IgD-negative memory B cell (primary cell): ENCODE results near the gene ASB2. TPM values are rescaled to one million over a fixed set of nuclear protein-coding genes. Genes with fewer than 3 reads are reported as not detected.

ENCODE experiments used
- H3K27ac Mint-ChIP-seq, 3 donors: one replicate each; pipeline ENCODE4 v1.8.0; 2020 to 2022; ENCODE audit warnings: mild to moderate bottlenecking in 3 of 3, mixed read lengths in 3 of 3, moderate library complexity in 1 of 3
- H3K27me3 Mint-ChIP-seq: one replicate; pipeline ENCODE4 v1.8.0; 2021; ENCODE audit warnings: mixed read lengths
- H3K36me3 Mint-ChIP-seq: one replicate; pipeline ENCODE4 v1.8.0; 2020; ENCODE audit warnings: mild to moderate bottlenecking, mixed read lengths
- H3K4me1 Mint-ChIP-seq, 3 donors: one replicate each; pipeline ENCODE4 v1.8.0; 2020 to 2022; ENCODE audit warnings: mixed read lengths in 3 of 3, mild to moderate bottlenecking in 1 of 3
- H3K4me3 Mint-ChIP-seq, 4 donors: one replicate each; pipeline ENCODE4 v1.8.0; 2020 to 2022; ENCODE audit warnings: mild to moderate bottlenecking in 4 of 4, mixed read lengths in 4 of 4, moderate library complexity in 3 of 4
- H3K9me3 Mint-ChIP-seq, 3 donors: one replicate each; pipeline ENCODE4 v1.8.0; 2020 to 2021; ENCODE audit warnings: mixed read lengths in 3 of 3, mild to moderate bottlenecking in 1 of 3
- polyA plus RNA-seq: library from polyadenylated mRNA; unstranded; fragments of 300-500 nt; fragmentation: Illumina TruSeq; gene quantifications from one replicate; pipeline ENCODE4 v1.2.3, GENCODE V29; 2021

ASB2 gene
- polyA plus RNA-seq: 3.8 TPM

GRCh38 chr14:93976477-93977057 is at the start of gene ASB2:
ASB2 (minus strand) TSS chr14:93976570; CDS start chr14:93964539, 12,031 bp downstream.
- peak within 1 kb of the TSS in 2 of 3 donors; percentile 6 to 47 for H3K27ac Mint-ChIP-seq
- peaks cover 4% of the 10 kb centered on the region for H3K36me3 Mint-ChIP-seq
- peaks cover 0 to 7% (median 0%) of the 10 kb centered on the region in 3 donors for H3K9me3 Mint-ChIP-seq
- H3K4me1 Mint-ChIP-seq: peaks cover 23 to 31% (median 24%) of the 10 kb centered on the region in 3 donors
- H3K4me3 Mint-ChIP-seq: peak within 1 kb of the TSS; percentile 15 to 84 (median 66)
- H3K27me3 Mint-ChIP-seq: peaks cover 29% of the 10 kb centered on the region

- peaks cover 23% of the 10 kb centered on the region for H3K27me3 Mint-ChIP-seq
- peaks cover 3% of the 10 kb centered on the region for H3K36me3 Mint-ChIP-seq
- H3K4me1 Mint-ChIP-seq: peaks cover 6 to 9% (median 6%) of the 10 kb centered on the region in 3 donors
- no peak overlapping the region for H3K27ac Mint-ChIP-seq
- H3K9me3 Mint-ChIP-seq: no peaks in the 10 kb centered on the region
- peak overlapping the region; percentile 57 to 94 (median 88) for H3K4me3 Mint-ChIP-seq
Observed at GRCh38 chr14:94025720-94026119, 49.4 kb upstream of the ASB2 start.

- Mint-ChIP-seq H3K9me3 (no peaks in the 10 kb centered on the region), H3K4me3 (no peak overlapping the region), H3K27me3 (peaks cover 23% of the 10 kb centered on the region), H3K36me3 (peaks cover 3% of the 10 kb centered on the region), H3K27ac (no peak overlapping the region), H3K4me1 (peaks cover 6 to 9% (median 6%) of the 10 kb centered on the region in 3 donors)
Observed at GRCh38 chr14:94024549-94024948, 48.2 kb upstream of the ASB2 start.

GRCh38 chr14:94022532-94023411 is 46.4 kb upstream of the ASB2 start:
- H3K27me3 Mint-ChIP-seq: peaks cover 23% of the 10 kb centered on the region
- H3K4me3 Mint-ChIP-seq: no peak overlapping the region
- H3K36me3 Mint-ChIP-seq: no peaks in the 10 kb centered on the region
- H3K27ac Mint-ChIP-seq: peak overlapping the region in 1 of 3 donors; percentile 47
- peaks cover 6 to 7% (median 6%) of the 10 kb centered on the region in 3 donors for H3K4me1 Mint-ChIP-seq
- H3K9me3 Mint-ChIP-seq: no peaks in the 10 kb centered on the region

- H3K4me3 Mint-ChIP-seq: no peak overlapping the region
- no peaks in the 10 kb centered on the region for H3K9me3 Mint-ChIP-seq
- H3K36me3 Mint-ChIP-seq: no peaks in the 10 kb centered on the region
- H3K27me3 Mint-ChIP-seq: peaks cover 23% of the 10 kb centered on the region
- H3K4me1 Mint-ChIP-seq: peaks cover 6 to 7% (median 6%) of the 10 kb centered on the region in 3 donors
- no peak overlapping the region for H3K27ac Mint-ChIP-seq
Observed at GRCh38 chr14:94021416-94022157, 45.2 kb upstream of the ASB2 start.

- no peak overlapping the region for H3K27ac Mint-ChIP-seq
- H3K4me1 Mint-ChIP-seq: peaks cover 3 to 5% (median 3%) of the 10 kb centered on the region in 3 donors
- no peak overlapping the region for H3K4me3 Mint-ChIP-seq
- no peaks in the 10 kb centered on the region for H3K36me3 Mint-ChIP-seq
- H3K27me3 Mint-ChIP-seq: peaks cover 22% of the 10 kb centered on the region
- H3K9me3 Mint-ChIP-seq: no peaks in the 10 kb centered on the region
Observed at GRCh38 chr14:94021001-94021400, 44.6 kb upstream of the ASB2 start.

- Mint-ChIP-seq H3K27ac (no peak overlapping the region), H3K36me3 (no peaks in the 10 kb centered on the region), H3K4me3 (no peak overlapping the region), H3K9me3 (no peaks in the 10 kb centered on the region), H3K4me1 (peaks cover 0 to 1% (median 0%) of the 10 kb centered on the region in 3 donors), H3K27me3 (peaks cover 24% of the 10 kb centered on the region)
Observed at GRCh38 chr14:94020267-94020666, 43.9 kb upstream of the ASB2 start.

GRCh38 chr14:94019329-94019728 is 43.0 kb upstream of the ASB2 start:
- Mint-ChIP-seq H3K27me3 (peaks cover 19% of the 10 kb centered on the region), H3K36me3 (peaks cover 2% of the 10 kb centered on the region), H3K4me3 (no peak overlapping the region), H3K27ac (no peak overlapping the region), H3K9me3 (no peaks in the 10 kb centered on the region), H3K4me1 (peaks cover 0 to 1% (median 0%) of the 10 kb centered on the region in 3 donors)

- Mint-ChIP-seq H3K9me3 (no peaks in the 10 kb centered on the region), H3K27ac (no peak overlapping the region), H3K4me1 (peaks cover 0 to 1% (median 0%) of the 10 kb centered on the region in 3 donors), H3K27me3 (peaks cover 17% of the 10 kb centered on the region), H3K4me3 (no peak overlapping the region), H3K36me3 (peaks cover 2% of the 10 kb centered on the region)
Observed at GRCh38 chr14:94018308-94018707, 41.9 kb upstream of the ASB2 start.

- Mint-ChIP-seq H3K4me3 (no peak overlapping the region), H3K36me3 (peaks cover 2% of the 10 kb centered on the region)
Observed at GRCh38 chr14:94016446-94016976, 40.1 kb upstream of the ASB2 start.

GRCh38 chr14:94015223-94015622 is 38.9 kb upstream of the ASB2 start:
- Mint-ChIP-seq H3K9me3 (no peaks in the 10 kb centered on the region), H3K27me3 (peaks cover 17% of the 10 kb centered on the region), H3K27ac (no peak overlapping the region), H3K4me1 (peaks cover 0 to 8% (median 6%) of the 10 kb centered on the region in 3 donors), H3K4me3 (no peak overlapping the region), H3K36me3 (peaks cover 2% of the 10 kb centered on the region)

More at GRCh38 chr14:94016446-94016976, 40.1 kb upstream of the ASB2 start:
- Mint-ChIP-seq H3K4me1 (peaks cover 0 to 7% (median 4%) of the 10 kb centered on the region in 3 donors), H3K27ac (no peak overlapping the region), H3K27me3 (peaks cover 12% of the 10 kb centered on the region), H3K9me3 (no peaks in the 10 kb centered on the region)

GRCh38 chr14:94014382-94014781 is 38.0 kb upstream of the ASB2 start:
- peaks cover 20% of the 10 kb centered on the region for H3K27me3 Mint-ChIP-seq
- H3K4me3 Mint-ChIP-seq: no peak overlapping the region
- peaks cover 0 to 8% (median 6%) of the 10 kb centered on the region in 3 donors for H3K4me1 Mint-ChIP-seq
- no peak overlapping the region for H3K27ac Mint-ChIP-seq
- H3K36me3 Mint-ChIP-seq: peaks cover 2% of the 10 kb centered on the region
- no peaks in the 10 kb centered on the region for H3K9me3 Mint-ChIP-seq

GRCh38 chr14:94011795-94012194 is 35.4 kb upstream of the ASB2 start:
- Mint-ChIP-seq H3K4me3 (peak overlapping the region in 1 of 4 donors; percentile 3), H3K27me3 (peaks cover 21% of the 10 kb centered on the region), H3K4me1 (peaks cover 0 to 8% (median 6%) of the 10 kb centered on the region in 3 donors), H3K9me3 (no peaks in the 10 kb centered on the region), H3K27ac (no peak overlapping the region), H3K36me3 (peaks cover 3% of the 10 kb centered on the region)

- H3K27me3 Mint-ChIP-seq: peaks cover 21% of the 10 kb centered on the region
- no peaks in the 10 kb centered on the region for H3K9me3 Mint-ChIP-seq
- H3K36me3 Mint-ChIP-seq: peaks cover 3% of the 10 kb centered on the region
- H3K27ac Mint-ChIP-seq: no peak overlapping the region
- H3K4me1 Mint-ChIP-seq: peaks cover 0 to 8% (median 6%) of the 10 kb centered on the region in 3 donors
- H3K4me3 Mint-ChIP-seq: no peak overlapping the region
Observed at GRCh38 chr14:94010625-94011024, 34.3 kb upstream of the ASB2 start.
